KMS-11 (cell line): ENCODE measurements around the gene CCP110.

Experiments
- H2AFZ ChIP-seq: fragments of 200-600 bp; sonication (generic); 2 replicates; pipeline ENCODE4 v1.6.1; 2016; ENCODE audit warnings: antibody characterized with exemption, mixed run types, low read depth
- H3K27ac ChIP-seq: fragments of 200-600 bp; sonication (generic); 2 replicates; pipeline ENCODE4 v1.6.1; 2016; ENCODE audit warnings: mild to moderate bottlenecking, mixed run types
- H3K27me3 ChIP-seq: fragments of 200-600 bp; sonication (generic); 2 replicates; pipeline ENCODE4 v1.6.1; 2017; ENCODE audit warnings: mild to moderate bottlenecking, low read depth, mixed run types, moderate library complexity; ENCODE audit not compliant: insufficient read depth
- H3K36me3 ChIP-seq: fragments of 200-600 bp; sonication (generic); 2 replicates; pipeline ENCODE4 v1.6.1; 2017; ENCODE audit warnings: mild to moderate bottlenecking, mixed run types; ENCODE audit not compliant: insufficient read depth
- H3K4me1 ChIP-seq: fragments of 200-600 bp; sonication (generic); 2 replicates; pipeline ENCODE4 v1.6.1; 2016; ENCODE audit warnings: mild to moderate bottlenecking, low read depth, mixed run types; ENCODE audit not compliant: poor library complexity, severe bottlenecking
- H3K4me2 ChIP-seq: fragments of 200-600 bp; sonication (generic); 2 replicates; pipeline ENCODE4 v1.7.0; 2016; ENCODE audit warnings: mild to moderate bottlenecking, mixed run types
- H3K4me3 ChIP-seq: fragments of 200-600 bp; sonication (generic); IDR thresholded peaks from 2 replicates; pipeline ENCODE4 v1.6.1; 2017; ENCODE audit warnings: low read depth, low read length, mixed read lengths; ENCODE audit not compliant: insufficient read depth
- H3K79me2 ChIP-seq: fragments of 200-600 bp; sonication (generic); 2 replicates; pipeline ENCODE4 v1.6.1; 2016; ENCODE audit warnings: low read depth, mixed run types; ENCODE audit not compliant: insufficient read depth
- H3K9ac ChIP-seq: fragments of 200-600 bp; sonication (generic); 2 replicates; pipeline ENCODE4 v1.6.1; 2016; ENCODE audit warnings: mild to moderate bottlenecking, mixed run types
- H4K20me1 ChIP-seq: fragments of 200-600 bp; sonication (generic); 2 replicates; pipeline ENCODE4 v1.6.1; 2016; ENCODE audit warnings: mild to moderate bottlenecking, mixed run types; ENCODE audit not compliant: insufficient read depth
- TF ChIP-seq, protein P1 (sequence below): fragments of 200-600 bp; sonication (generic); conservative IDR thresholded peaks from 2 replicates; pipeline ENCODE4 v1.6.1; 2017; ENCODE audit warnings: low read depth, mild to moderate bottlenecking, antibody characterized with exemption, low read length, moderate library complexity, mixed read lengths

CCP110 gene

DNA sequence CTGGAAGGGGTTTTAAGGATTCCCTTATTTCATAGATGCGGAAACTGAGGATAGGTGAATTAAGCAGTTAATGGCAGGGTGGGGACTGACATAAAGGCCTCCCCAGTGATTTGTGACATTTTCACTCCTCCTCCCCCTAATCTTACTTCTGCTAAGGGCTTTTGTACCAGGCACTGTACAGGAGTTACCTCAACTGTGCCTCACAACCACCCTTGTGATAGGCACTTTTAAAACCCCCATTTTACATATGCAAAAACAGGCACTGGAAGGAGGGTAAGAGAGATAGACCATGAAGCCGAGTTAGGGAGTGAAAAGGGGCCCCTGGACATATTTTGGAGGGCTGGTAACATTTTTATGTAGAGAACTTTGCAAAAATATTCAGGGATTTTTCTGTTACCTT, 982 bp upstream of the CCP110 start:
- TF ChIP-seq, protein P1, sequence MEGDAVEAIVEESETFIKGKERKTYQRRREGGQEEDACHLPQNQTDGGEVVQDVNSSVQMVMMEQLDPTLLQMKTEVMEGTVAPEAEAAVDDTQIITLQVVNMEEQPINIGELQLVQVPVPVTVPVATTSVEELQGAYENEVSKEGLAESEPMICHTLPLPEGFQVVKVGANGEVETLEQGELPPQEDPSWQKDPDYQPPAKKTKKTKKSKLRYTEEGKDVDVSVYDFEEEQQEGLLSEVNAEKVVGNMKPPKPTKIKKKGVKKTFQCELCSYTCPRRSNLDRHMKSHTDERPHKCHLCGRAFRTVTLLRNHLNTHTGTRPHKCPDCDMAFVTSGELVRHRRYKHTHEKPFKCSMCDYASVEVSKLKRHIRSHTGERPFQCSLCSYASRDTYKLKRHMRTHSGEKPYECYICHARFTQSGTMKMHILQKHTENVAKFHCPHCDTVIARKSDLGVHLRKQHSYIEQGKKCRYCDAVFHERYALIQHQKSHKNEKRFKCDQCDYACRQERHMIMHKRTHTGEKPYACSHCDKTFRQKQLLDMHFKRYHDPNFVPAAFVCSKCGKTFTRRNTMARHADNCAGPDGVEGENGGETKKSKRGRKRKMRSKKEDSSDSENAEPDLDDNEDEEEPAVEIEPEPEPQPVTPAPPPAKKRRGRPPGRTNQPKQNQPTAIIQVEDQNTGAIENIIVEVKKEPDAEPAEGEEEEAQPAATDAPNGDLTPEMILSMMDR: no peak
- Histone ChIP-seq H3K4me1 (peaks cover 44% of the 10 kb centered on the region), H4K20me1 (no peaks in the 10 kb centered on the region), H3K9ac (no peak overlapping the region), H3K36me3 (no peaks in the 10 kb centered on the region), H3K27ac (no peak overlapping the region), H2AFZ (peak overlapping the region; percentile 87), H3K79me2 (peaks cover 31% of the 10 kb centered on the region), H3K4me3 (no peak overlapping the region), H3K4me2 (peak overlapping the region; percentile 51; the same call in 1 of the 2 replicates), H3K27me3 (no peaks in the 10 kb centered on the region)

DNA sequence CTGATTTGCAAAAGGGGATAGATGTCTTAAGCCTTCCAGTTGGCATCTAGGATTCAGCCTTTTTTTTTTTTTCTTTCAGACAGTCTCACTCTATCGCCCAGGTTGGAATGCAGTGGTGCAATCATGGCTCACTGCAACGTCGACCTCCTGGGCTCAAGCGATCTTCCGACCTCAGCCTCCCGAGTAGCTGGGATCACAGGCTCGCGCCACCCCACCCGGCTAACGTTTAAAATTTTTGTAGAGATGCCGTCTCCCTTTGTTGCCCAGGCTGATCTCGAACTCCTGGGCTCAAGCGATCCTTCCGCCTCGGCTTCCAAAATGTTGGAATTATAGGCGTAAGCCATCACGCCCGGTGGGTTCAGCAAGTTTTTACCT, 571 bp upstream of the CCP110 start:
- H3K4me1 ChIP-seq: peaks cover 40% of the 10 kb centered on the region
- no peaks in the 10 kb centered on the region for H3K36me3 ChIP-seq
- H3K4me3 ChIP-seq: no peak overlapping the region
- H3K79me2 ChIP-seq: peaks cover 29% of the 10 kb centered on the region
- H3K4me2 ChIP-seq: peak overlapping the region; percentile 43; the same call in 1 of the 2 replicates
- TF ChIP-seq, protein P1: no peak
- H4K20me1 ChIP-seq: no peaks in the 10 kb centered on the region
- H3K9ac ChIP-seq: peak overlapping the region; percentile 81; the same call in 1 of the 2 replicates
- H2AFZ ChIP-seq: peak overlapping the region; percentile 87
- H3K27me3 ChIP-seq: no peaks in the 10 kb centered on the region
- H3K27ac ChIP-seq: no peak overlapping the region

DNA sequence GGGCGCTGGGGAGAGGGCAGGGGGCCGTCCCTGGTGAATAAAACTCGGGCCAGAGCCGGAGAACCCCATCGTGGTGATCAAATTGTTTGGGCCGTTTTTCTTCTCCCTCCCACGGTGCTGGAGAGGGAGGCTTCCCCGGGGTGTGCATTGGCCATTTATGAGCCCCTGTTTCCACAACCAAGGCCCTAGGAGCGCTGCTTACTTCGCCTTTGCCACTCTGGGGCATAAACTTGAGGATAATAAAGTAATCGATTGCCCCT, 544 bp downstream of the CCP110 start:
- H3K27ac ChIP-seq: peak overlapping the region; percentile 38; the same call in 1 of the 2 replicates
- H2AFZ ChIP-seq: peak overlapping the region; percentile 87
- no peaks in the 10 kb centered on the region for H3K27me3 ChIP-seq
- H3K79me2 ChIP-seq: peaks cover 19% of the 10 kb centered on the region
- H3K4me1 ChIP-seq: peaks cover 39% of the 10 kb centered on the region
- TF ChIP-seq, protein P1: no peak
- H3K4me2 ChIP-seq: peak overlapping the region; percentile 81
- H3K9ac ChIP-seq: peak overlapping the region; percentile 81
- H3K36me3 ChIP-seq: no peaks in the 10 kb centered on the region
- H4K20me1 ChIP-seq: no peaks in the 10 kb centered on the region
- no peak overlapping the region for H3K4me3 ChIP-seq

DNA sequence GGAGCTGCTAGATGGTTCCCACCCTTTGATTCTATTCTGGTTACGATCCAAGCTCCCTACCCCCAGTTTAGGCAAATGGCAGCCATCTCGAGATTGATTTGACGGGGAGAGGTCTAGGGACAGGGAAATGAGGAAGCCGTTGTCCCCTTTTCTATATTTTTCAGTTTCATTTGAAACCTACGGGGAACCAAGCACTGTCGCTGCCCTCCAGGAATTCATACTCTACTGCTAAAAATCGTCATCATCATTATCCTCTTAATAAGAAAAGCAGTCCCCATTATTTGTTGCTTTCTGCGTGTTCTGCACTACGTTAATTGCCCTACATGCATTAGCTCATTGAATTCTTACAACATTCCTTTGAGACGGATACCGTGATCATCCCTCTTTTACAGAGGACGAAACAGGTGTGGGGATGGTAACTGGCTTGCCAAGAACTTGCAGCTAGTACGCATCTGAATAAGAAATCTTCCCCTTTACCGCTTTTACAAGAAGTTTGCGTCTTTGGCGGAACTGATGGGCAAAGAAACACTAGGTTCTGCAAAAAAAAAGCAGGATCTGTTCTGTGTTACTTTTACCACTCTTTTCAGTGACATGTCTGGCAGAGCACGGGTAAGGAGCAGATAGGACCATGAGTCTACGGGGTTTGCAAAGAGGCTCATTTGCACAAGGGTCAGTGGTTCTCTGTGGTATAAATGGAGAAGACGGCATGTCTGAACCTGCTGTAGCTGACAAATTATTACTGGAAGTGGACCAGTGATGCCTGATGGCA, 1.1 kb downstream of the CCP110 start:
- peaks cover 34% of the 10 kb centered on the region for H3K4me1 ChIP-seq
- peak overlapping the region; percentile 81 for H3K4me2 ChIP-seq
- no peak overlapping the region for H3K27ac ChIP-seq
- H3K36me3 ChIP-seq: no peaks in the 10 kb centered on the region
- no peaks in the 10 kb centered on the region for H3K27me3 ChIP-seq
- peak overlapping the region; percentile 81 for H3K9ac ChIP-seq
- peak overlapping the region; percentile 87 for H2AFZ ChIP-seq
- H3K79me2 ChIP-seq: peaks cover 15% of the 10 kb centered on the region
- H3K4me3 ChIP-seq: no peak overlapping the region
- no peaks in the 10 kb centered on the region for H4K20me1 ChIP-seq
- TF ChIP-seq, protein P1: no peak
